ENCODE measurements around the gene ACP7.

DNA sequence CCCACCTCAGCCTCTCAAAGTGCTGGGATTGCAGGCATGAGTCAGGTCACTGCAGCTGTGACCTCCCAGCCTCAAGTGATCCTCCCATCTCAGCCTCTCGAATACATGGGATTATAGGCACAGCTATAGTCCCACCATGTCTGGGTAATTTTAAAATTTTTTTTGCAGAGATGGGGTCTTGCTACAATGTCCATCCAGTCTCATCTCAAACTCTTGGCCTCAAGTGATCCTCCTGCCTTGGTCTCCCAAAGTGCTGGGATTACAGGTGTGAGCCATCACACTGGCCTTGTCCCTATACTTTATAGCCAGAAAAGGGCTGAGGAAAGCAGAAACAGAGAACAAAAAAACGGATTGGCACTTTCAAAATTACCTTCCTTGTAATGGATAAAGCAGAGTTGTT is 47.0 kb upstream of the ACP7 start:
- no peak for TF ChIP-seq CTCF (IDR thresholded peaks at IDR 0.05; ENCODE audit: low read depth, low read length, poor library complexity, severe bottlenecking)
- TF ChIP-seq EZH2phosphoT487 (IDR thresholded peaks at IDR 0.05; ENCODE audit: borderline replicate concordance, low read length): no peak
